Endothelial cell of umbilical vein (primary cell): ENCODE results near the gene SLC5A2.
"Not testable (repeated sequence)": the region's sequence is repeated elsewhere in the genome, so short reads cannot be mapped to it uniquely, and the experiment has no call there.

Experiments
- CTCF ChIP-seq, 2 donors: IDR thresholded peaks; 1 replicate in 1 of 2; 2 replicates in 1 of 2; pipeline ENCODE4 v1.5.1; 2011; ENCODE audit warnings: low read length in 2 of 2, mild to moderate bottlenecking in 2 of 2, moderate library complexity in 2 of 2, control low read depth in 1 of 2, inconsistent platforms in 1 of 2, low read depth in 1 of 2; ENCODE audit not compliant: insufficient read depth in 1 of 2; ENCODE audit errors: extremely low read depth in 1 of 2
- EZH2 ChIP-seq: IDR thresholded peaks from 2 replicates; pipeline ENCODE4 v1.6.1; 2012; ENCODE audit warnings: borderline replicate concordance, low read depth, mild to moderate bottlenecking, moderate library complexity, low read length, inconsistent platforms; ENCODE audit not compliant: severe bottlenecking
- JUN ChIP-seq: IDR thresholded peaks from 2 replicates; pipeline ENCODE4 v1.6.1; 2011; ENCODE audit warnings: borderline replicate concordance, low read depth; ENCODE audit not compliant: insufficient read length, insufficient read depth
- POLR2A ChIP-seq: IDR thresholded peaks from 2 replicates; pipeline ENCODE4 v1.6.1; 2012; ENCODE audit warnings: low read depth, mild to moderate bottlenecking, control low read depth, low read length
- POLR2AphosphoS5 ChIP-seq: IDR thresholded peaks from 2 replicates; pipeline ENCODE4 v1.6.1; 2012; ENCODE audit warnings: low read depth, mild to moderate bottlenecking, control low read depth, low read length, moderate library complexity; ENCODE audit not compliant: insufficient read depth
- TF ChIP-seq, protein P1 (sequence below): IDR thresholded peaks from 2 replicates; pipeline ENCODE4 v1.6.1; 2011; ENCODE audit not compliant: insufficient read depth, insufficient read length

DNA sequence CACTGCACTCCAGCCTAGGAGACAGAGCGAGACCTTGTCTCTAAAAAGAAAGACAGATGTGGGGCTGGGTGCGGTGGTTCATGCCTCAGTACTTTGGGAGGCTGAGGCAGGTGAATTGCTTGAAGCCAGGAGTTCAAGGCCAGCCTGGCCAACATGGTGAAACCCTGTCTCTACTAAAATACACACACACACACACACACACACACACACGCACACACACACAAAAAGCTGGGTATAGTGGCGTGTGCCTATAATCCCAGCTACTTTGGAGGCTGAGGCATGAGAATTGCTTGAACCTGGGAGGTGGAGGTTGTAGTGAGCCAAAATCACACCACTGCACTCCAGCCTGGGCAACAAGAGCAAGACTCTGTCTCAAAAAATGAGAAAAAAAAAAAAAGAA is 1.1 kb downstream of the SLC5A2 start:
- TF ChIP-seq EZH2; CTCF (IDR thresholded peaks at IDR 0.05; ENCODE audit: extremely low read depth in 1 of 2, insufficient read depth in 1 of 2, low read depth in 1 of 2, low read length in 2 of 2); POLR2A; POLR2AphosphoS5; JUN: not testable (repeated sequence)
- TF ChIP-seq, protein P1, sequence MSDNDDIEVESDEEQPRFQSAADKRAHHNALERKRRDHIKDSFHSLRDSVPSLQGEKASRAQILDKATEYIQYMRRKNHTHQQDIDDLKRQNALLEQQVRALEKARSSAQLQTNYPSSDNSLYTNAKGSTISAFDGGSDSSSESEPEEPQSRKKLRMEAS, result not testable (repeated sequence)
